Endothelial cell (in vitro differentiated cells): ENCODE measurements around the gene OPHN1. TPM values are rescaled to one million over a fixed set of nuclear protein-coding genes. Genes with fewer than 3 reads are reported as not detected.

Experiments
- DNase-seq: peaks from one replicate; pipeline ENCODE4 v3.0.0; 2021; ENCODE audit warnings: low spot score
- H3K27ac Mint-ChIP-seq: one replicate; pipeline ENCODE4 v1.8.0; 2021; ENCODE audit warnings: mixed read lengths, inconsistent platforms; ENCODE audit not compliant: unreplicated experiment
- H3K27me3 Mint-ChIP-seq: one replicate; pipeline ENCODE4 v1.8.0; 2021; ENCODE audit warnings: mild to moderate bottlenecking, moderate library complexity, mixed read lengths, inconsistent platforms; ENCODE audit not compliant: unreplicated experiment
- H3K36me3 Mint-ChIP-seq: one replicate; pipeline ENCODE4 v1.8.0; 2021; ENCODE audit warnings: mild to moderate bottlenecking, low read depth, mixed read lengths, inconsistent platforms; ENCODE audit not compliant: unreplicated experiment
- H3K4me1 Mint-ChIP-seq: one replicate; pipeline ENCODE4 v1.8.0; 2021; ENCODE audit warnings: mild to moderate bottlenecking, mixed read lengths, inconsistent platforms; ENCODE audit not compliant: unreplicated experiment
- H3K4me3 Mint-ChIP-seq: one replicate; pipeline ENCODE4 v1.8.0; 2021; ENCODE audit warnings: mild to moderate bottlenecking, mixed read lengths, inconsistent platforms; ENCODE audit not compliant: unreplicated experiment
- H3K9me3 Mint-ChIP-seq: one replicate; pipeline ENCODE4 v1.8.0; 2021; ENCODE audit warnings: mixed read lengths, inconsistent platforms; ENCODE audit not compliant: unreplicated experiment
- CTCF ChIP-seq: fragments of 200-600 bp; sonication (generic); IDR thresholded peaks from one replicate; pipeline ENCODE4 v1.5.0; 2021; ENCODE audit warnings: antibody characterized with exemption; ENCODE audit not compliant: unreplicated experiment
- total RNA-seq: library from RNA; stranded (reverse); fragmentation: NEBNext Ultra II Directional; extraction: Animal tissue kit (Norgen Biotek cat#: 25700); gene quantifications from one replicate; pipeline ENCODE4 v1.2.1, GENCODE V29; 2021; ENCODE audit not compliant: unreplicated experiment

OPHN1 gene
- total RNA-seq, 1 donor from 2014 or later: 13.2 TPM

DNA sequence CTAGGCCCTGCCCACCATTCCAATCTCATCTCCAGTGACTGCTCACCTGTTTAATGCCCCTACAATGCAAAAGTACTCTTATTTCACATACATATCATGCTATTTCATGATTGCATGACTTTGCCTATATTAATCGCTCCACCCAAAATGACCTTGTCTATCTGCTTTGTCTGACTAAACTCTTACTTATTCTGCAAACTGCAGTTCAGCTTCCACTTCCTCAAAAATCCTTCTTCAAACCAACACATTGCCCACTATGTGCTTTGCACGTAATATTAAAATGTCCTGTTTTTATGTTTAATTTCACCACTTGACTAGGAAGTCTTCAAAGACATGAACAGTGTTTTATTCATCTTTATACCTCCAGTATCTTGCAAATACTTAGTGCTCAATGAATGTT, 229.6 kb downstream of the OPHN1 start:
- no peak for DNase-seq
- Mint-ChIP-seq H3K27ac (peak overlapping the region; percentile 74), H3K9me3 (no peaks in the 10 kb centered on the region), H3K4me1 (no peaks in the 10 kb centered on the region), H3K36me3 (peaks cover 22% of the 10 kb centered on the region), H3K27me3 (no peaks in the 10 kb centered on the region), H3K4me3 (no peak overlapping the region)
- no peak for TF ChIP-seq CTCF

- TF ChIP-seq CTCF: no peak
- peak overlapping the region; percentile 74 for H3K27ac Mint-ChIP-seq
- H3K4me1 Mint-ChIP-seq: no peaks in the 10 kb centered on the region
- DNase-seq: no peak
- H3K4me3 Mint-ChIP-seq: no peak overlapping the region
- H3K36me3 Mint-ChIP-seq: peaks cover 22% of the 10 kb centered on the region
- no peaks in the 10 kb centered on the region for H3K9me3 Mint-ChIP-seq
- H3K27me3 Mint-ChIP-seq: no peaks in the 10 kb centered on the region
These were observed 230.1 kb downstream of the OPHN1 start for GRCh38 chrX:68203211-68203610.

DNA sequence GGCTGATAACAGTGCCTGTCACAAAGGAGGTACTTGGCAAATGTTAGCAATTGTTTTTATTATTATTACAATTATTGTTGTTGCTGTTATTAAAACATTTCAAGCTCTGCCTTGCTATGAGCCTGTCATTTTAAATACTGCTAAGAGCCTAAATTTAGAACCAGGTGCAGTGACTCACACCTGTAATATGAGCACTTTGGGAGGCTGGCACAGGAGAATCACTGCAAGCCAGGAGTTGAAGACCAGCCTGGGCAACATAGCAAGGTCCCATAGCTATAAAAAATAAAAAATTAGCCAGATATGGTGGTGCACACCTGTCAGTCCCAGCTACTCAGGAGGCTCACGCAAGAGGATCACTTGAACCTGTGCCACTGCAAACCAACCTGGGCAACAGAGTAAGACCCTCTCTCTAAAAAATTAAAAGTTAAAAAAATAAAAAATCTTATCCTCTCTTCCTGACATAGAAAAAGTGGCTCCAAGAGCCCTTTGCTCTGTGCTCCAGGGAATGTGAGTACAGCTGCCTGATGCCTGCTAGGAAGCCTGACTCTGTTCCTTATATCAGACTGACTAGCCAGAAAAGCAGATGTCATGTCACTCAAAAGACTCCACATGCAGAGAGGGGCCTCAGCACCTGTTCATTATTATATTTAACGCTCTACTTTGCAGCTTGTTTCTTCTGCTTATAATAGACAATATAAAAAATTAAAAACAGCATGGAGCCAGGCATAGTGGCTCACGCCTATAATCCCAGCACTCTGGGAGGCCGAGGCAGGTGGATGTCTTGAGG, 234.0 kb downstream of the OPHN1 start:
- no peak for TF ChIP-seq CTCF
- Mint-ChIP-seq H3K4me1 (peaks cover 7% of the 10 kb centered on the region), H3K27ac (no peak overlapping the region), H3K9me3 (no peaks in the 10 kb centered on the region), H3K36me3 (peaks cover 18% of the 10 kb centered on the region), H3K27me3 (no peaks in the 10 kb centered on the region), H3K4me3 (no peak overlapping the region)
- no peak for DNase-seq

DNA sequence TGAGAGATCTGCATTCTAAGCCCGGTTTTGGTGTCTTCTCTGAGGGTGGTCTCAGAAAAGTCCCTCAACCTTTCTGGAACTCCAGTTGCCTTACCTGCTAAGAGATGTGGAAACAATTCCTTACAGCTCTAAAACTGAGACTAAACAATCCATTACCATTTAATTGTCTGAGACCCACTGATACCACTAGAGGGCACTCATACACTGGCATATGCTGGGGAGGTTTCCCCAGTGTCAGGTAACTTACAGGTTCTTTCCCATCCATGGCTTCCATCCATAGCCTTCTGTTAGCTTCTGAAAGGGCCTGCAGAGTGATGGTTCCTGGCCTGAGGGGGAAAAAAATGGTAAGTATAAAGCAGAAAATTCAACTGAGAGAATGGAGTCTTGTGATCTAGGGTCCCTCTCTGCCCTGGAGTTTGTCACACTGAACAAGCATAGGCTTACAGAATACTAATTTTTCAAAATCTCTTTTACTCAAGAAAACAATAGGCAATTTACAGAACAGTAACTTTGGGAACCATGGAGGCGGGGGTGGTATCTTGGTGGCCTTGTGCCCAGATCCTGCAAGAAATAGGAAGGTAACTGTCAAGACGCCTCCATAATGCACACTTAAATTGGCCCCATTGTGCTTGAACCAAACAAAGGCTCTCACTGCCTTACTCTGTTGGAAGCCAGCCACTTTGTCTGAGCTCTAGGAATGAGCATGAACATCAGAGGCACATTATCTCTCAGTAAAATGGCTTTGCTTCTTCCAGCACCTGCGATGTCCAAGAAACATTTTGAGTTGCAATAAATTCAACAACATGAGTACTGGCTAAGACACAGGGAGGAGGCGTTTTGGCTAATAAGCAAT, 236.1 kb downstream of the OPHN1 start:
- H3K27me3 Mint-ChIP-seq: no peaks in the 10 kb centered on the region
- no peaks in the 10 kb centered on the region for H3K9me3 Mint-ChIP-seq
- no peak overlapping the region for H3K4me3 Mint-ChIP-seq
- peak; percentile 28 for DNase-seq
- H3K36me3 Mint-ChIP-seq: peaks cover 9% of the 10 kb centered on the region
- H3K4me1 Mint-ChIP-seq: peaks cover 25% of the 10 kb centered on the region
- TF ChIP-seq CTCF: peak; percentile 58
- no peak overlapping the region for H3K27ac Mint-ChIP-seq

DNA sequence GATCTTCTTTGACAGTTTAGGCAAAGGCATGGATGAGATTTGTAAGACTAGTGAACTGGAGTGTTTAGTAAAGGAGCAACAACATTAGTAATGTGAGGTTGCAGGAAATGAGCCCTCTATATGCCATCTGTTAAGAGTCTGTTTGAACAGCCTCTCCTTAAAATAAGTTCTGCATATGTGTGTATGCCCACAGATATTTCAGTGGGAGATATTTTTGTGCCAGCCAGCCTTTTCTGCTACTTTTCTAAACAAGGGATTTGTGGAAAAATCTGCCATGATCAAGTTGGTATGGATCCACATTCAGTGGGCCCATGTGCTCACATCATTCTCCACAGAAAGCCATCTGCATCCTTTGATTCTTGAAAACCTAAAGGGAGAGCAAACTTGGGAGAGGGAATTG, 237.7 kb downstream of the OPHN1 start:
- H3K27ac Mint-ChIP-seq: peak overlapping the region; percentile 30

More for the DNA sequence above, 237.7 kb downstream of the OPHN1 start:
- Mint-ChIP-seq H3K9me3 (no peaks in the 10 kb centered on the region), H3K27me3 (no peaks in the 10 kb centered on the region), H3K4me3 (no peak overlapping the region), H3K36me3 (no peaks in the 10 kb centered on the region), H3K4me1 (peaks cover 34% of the 10 kb centered on the region)
- no peak for TF ChIP-seq CTCF
- no peak for DNase-seq
